ENCODE measurements around the gene WDR49.

WDR49 gene

DNA sequence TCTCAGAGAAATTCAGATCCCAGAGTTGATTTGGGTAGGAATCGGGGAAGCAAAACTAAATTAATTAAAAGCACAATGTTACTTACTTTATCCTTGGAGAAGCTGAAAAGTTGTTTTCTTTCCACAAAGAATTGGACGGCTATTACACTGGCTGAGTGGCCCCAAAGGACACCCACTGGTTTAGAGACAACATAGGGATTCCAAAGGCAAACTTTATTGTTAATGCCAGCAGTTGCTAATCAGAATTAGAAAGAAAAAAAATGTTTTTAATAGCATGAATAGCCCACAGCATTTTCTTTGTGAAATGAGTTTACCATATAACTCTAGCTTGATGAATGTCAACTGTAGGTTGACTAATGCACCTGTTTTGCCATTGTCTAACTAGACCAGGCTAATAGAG is 51.7 kb downstream of the WDR49 start:
- no peaks in the 10 kb centered on the region for H3K27me3 ChIP-seq (ENCODE audit: low read depth, low read length)
- no peaks in the 10 kb centered on the region for H3K36me3 ChIP-seq (replicated peaks; ENCODE audit: low read depth, low read length)
- no peak overlapping the region for H2AFZ ChIP-seq (ENCODE audit: low read depth, low read length)
- no peaks in the 10 kb centered on the region for H4K20me1 ChIP-seq (ENCODE audit: insufficient read depth, low read length)
- no peak for TF ChIP-seq CTCF (IDR thresholded peaks at IDR 0.05; ENCODE audit: low read depth, low read length)
- no peak for TF ChIP-seq EZH2phosphoT487 (IDR thresholded peaks at IDR 0.05; ENCODE audit: low read depth)
- H3K27ac ChIP-seq (ENCODE audit: low read length) = no peak overlapping the region
- no peaks in the 10 kb centered on the region for H3K9me3 ChIP-seq (ENCODE audit: insufficient read depth, low read length)
- H3K9ac ChIP-seq (ENCODE audit: low read length) = no peak overlapping the region
- no peaks in the 10 kb centered on the region for H3K4me1 ChIP-seq (ENCODE audit: low read length)
- H3K4me2 ChIP-seq (ENCODE audit: low read length) = no peak overlapping the region
- no peak overlapping the region for H3K4me3 ChIP-seq (ENCODE audit: low read length)
- H3K79me2 ChIP-seq (ENCODE audit: low read length) = no peaks in the 10 kb centered on the region

- H2AFZ ChIP-seq (ENCODE audit: low read depth, low read length) = no peak overlapping the region
- H3K9me3 ChIP-seq (ENCODE audit: insufficient read depth, low read length) = no peaks in the 10 kb centered on the region
- no peaks in the 10 kb centered on the region for H3K36me3 ChIP-seq (replicated peaks; ENCODE audit: low read depth, low read length)
These were observed 66.1 kb downstream of the WDR49 start for GRCh38 chr3:167587651-167588050.

GRCh38 chr3:167575000-167575600 is 78.6 kb downstream of the WDR49 start:
- TF ChIP-seq CTCF (IDR thresholded peaks at IDR 0.05; ENCODE audit: low read depth, low read length) = no peak
- no peak for TF ChIP-seq EZH2phosphoT487 (IDR thresholded peaks at IDR 0.05; ENCODE audit: low read depth)
- H4K20me1 ChIP-seq (ENCODE audit: insufficient read depth, low read length) = no peaks in the 10 kb centered on the region
- H2AFZ ChIP-seq (ENCODE audit: low read depth, low read length) = no peak overlapping the region
- no peaks in the 10 kb centered on the region for H3K79me2 ChIP-seq (ENCODE audit: low read length)
- no peak overlapping the region for H3K4me2 ChIP-seq (ENCODE audit: low read length)
- no peak overlapping the region for H3K4me3 ChIP-seq (ENCODE audit: low read length)
- H3K36me3 ChIP-seq (replicated peaks; ENCODE audit: low read depth, low read length) = no peaks in the 10 kb centered on the region
- H3K9me3 ChIP-seq (ENCODE audit: insufficient read depth, low read length) = no peaks in the 10 kb centered on the region
- H3K27ac ChIP-seq (ENCODE audit: low read length) = no peak overlapping the region
- H3K4me1 ChIP-seq (ENCODE audit: low read length) = no peaks in the 10 kb centered on the region
- H3K9ac ChIP-seq (ENCODE audit: low read length) = no peak overlapping the region
- no peaks in the 10 kb centered on the region for H3K27me3 ChIP-seq (ENCODE audit: low read depth, low read length)

More at GRCh38 chr3:167587651-167588050, 66.1 kb downstream of the WDR49 start:
- Histone ChIP-seq H4K20me1 (ENCODE audit: insufficient read depth, low read length) (no peaks in the 10 kb centered on the region), H3K79me2 (ENCODE audit: low read length) (no peaks in the 10 kb centered on the region), H3K4me1 (ENCODE audit: low read length) (no peaks in the 10 kb centered on the region), H3K4me2 (ENCODE audit: low read length) (no peak overlapping the region), H3K27me3 (ENCODE audit: low read depth, low read length) (no peaks in the 10 kb centered on the region), H3K9ac (ENCODE audit: low read length) (no peak overlapping the region), H3K27ac (ENCODE audit: low read length) (no peak overlapping the region), H3K4me3 (ENCODE audit: low read length) (no peak overlapping the region)
- TF ChIP-seq CTCF (IDR thresholded peaks at IDR 0.05; ENCODE audit: low read depth, low read length) (no peak), EZH2phosphoT487 (IDR thresholded peaks at IDR 0.05; ENCODE audit: low read depth) (no peak)

GRCh38 chr3:167572991-167573390 is 80.8 kb downstream of the WDR49 start:
- no peaks in the 10 kb centered on the region for H3K4me1 ChIP-seq (ENCODE audit: low read length)

More at GRCh38 chr3:167572991-167573390, 80.8 kb downstream of the WDR49 start:
- Histone ChIP-seq H3K36me3 (replicated peaks; ENCODE audit: low read depth, low read length) (no peaks in the 10 kb centered on the region), H2AFZ (ENCODE audit: low read depth, low read length) (no peak overlapping the region), H3K4me2 (ENCODE audit: low read length) (no peak overlapping the region), H3K9me3 (ENCODE audit: insufficient read depth, low read length) (no peaks in the 10 kb centered on the region), H3K27ac (ENCODE audit: low read length) (no peak overlapping the region), H3K79me2 (ENCODE audit: low read length) (no peaks in the 10 kb centered on the region), H3K27me3 (ENCODE audit: low read depth, low read length) (no peaks in the 10 kb centered on the region), H3K9ac (ENCODE audit: low read length) (no peak overlapping the region), H4K20me1 (ENCODE audit: insufficient read depth, low read length) (no peaks in the 10 kb centered on the region), H3K4me3 (ENCODE audit: low read length) (no peak overlapping the region)
- no peak for TF ChIP-seq CTCF (IDR thresholded peaks at IDR 0.05; ENCODE audit: low read depth, low read length)
- TF ChIP-seq EZH2phosphoT487 (IDR thresholded peaks at IDR 0.05; ENCODE audit: low read depth) = no peak
